PC-9 (cell line): Measurements from ENCODE around the gene TRANK1.

Source experiments
- EZH2 ChIP-seq: fragments of 200-600 bp; sonication (generic); IDR thresholded peaks from 2 replicates; pipeline ENCODE4 v1.8.0; 2017; ENCODE audit warnings: antibody characterized with exemption, low read depth
- TF ChIP-seq, protein P1 (sequence below): fragments of 200-600 bp; sonication (generic); conservative IDR thresholded peaks from 2 replicates; pipeline ENCODE4 v1.6.1; 2017; ENCODE audit warnings: mixed run types, antibody characterized with exemption, mild to moderate bottlenecking, moderate library complexity

DNA sequence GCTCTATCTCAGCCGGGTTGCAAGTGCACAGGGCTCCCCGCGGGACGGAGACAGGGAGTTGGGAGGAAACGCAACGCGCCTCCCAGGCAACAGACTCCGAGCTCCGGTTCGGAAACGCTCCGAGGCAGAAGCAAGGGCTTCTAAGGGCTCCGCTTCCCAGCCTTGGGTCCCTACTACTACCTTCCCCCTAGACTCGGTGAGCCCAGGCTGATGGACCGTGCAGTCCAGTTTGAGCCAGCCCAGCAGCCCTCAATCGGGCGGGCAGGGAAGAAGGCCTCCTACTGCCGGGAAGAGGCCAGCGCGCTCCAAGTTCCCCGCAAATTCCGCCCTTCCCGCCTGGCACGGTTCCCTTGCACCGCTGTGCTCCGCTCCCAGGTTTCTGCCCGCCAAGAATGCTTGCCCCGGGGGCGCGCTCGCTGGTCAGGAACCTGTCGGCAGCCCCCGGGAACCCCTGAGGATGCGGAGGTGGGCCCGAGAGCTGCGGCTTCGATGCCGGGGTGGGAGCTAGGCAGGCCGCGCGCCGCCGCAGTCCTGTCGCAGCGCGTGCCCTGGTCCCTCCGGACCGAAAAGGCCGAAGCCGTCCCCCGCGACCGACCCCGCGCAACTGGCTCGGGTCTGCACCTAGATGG, 728 bp downstream of the TRANK1 start:
- TF ChIP-seq, protein P1, sequence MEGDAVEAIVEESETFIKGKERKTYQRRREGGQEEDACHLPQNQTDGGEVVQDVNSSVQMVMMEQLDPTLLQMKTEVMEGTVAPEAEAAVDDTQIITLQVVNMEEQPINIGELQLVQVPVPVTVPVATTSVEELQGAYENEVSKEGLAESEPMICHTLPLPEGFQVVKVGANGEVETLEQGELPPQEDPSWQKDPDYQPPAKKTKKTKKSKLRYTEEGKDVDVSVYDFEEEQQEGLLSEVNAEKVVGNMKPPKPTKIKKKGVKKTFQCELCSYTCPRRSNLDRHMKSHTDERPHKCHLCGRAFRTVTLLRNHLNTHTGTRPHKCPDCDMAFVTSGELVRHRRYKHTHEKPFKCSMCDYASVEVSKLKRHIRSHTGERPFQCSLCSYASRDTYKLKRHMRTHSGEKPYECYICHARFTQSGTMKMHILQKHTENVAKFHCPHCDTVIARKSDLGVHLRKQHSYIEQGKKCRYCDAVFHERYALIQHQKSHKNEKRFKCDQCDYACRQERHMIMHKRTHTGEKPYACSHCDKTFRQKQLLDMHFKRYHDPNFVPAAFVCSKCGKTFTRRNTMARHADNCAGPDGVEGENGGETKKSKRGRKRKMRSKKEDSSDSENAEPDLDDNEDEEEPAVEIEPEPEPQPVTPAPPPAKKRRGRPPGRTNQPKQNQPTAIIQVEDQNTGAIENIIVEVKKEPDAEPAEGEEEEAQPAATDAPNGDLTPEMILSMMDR, result no peak
- TF ChIP-seq EZH2, result no peak
